GM18499 (cell line): Measurements from ENCODE around the gene WFDC1.

Experiments used
- ATAC-seq: cut with Tn5 transposase; IDR thresholded peaks from one replicate; pipeline ENCODE4 v1.9.1; 2021; ENCODE audit warnings: moderate number of reproducible peaks; ENCODE audit not compliant: insufficient read depth, unreplicated experiment

Gene WFDC1

DNA sequence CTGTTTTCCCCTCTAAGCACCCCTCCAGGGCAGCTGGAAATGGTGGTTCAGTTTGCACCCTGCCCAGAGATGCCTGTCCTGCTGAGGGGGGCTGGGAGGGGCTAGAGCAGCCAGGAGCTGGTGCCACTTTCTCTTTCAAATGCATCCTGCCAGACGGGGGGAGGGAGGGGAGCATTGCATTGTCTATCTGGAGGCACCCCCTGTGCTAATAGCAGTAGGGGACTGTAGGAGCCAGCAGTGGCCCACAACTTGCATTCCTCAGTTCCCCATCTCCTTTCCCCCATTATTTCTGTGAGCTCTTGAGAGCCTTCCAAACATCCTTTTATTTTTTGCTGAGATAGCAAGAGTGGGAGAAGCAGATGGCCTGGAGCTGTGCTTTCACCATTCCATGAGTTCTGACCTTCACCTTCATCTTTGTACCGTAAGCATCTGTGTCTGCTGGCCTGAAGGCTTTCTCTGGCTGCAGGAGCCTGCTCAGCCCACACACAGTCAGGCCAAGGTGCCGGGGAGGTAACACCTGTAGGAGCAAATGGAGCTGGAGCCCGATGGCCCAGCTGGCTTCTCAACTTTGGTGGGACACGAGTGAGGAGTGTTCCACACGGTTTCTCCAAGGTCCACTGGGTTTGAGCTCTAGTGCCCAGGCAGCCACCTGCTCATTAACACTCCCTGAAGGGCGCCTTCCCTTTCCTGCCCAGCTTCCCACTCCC is 5.2 kb downstream of the WFDC1 start:
- ATAC-seq = no peak

DNA sequence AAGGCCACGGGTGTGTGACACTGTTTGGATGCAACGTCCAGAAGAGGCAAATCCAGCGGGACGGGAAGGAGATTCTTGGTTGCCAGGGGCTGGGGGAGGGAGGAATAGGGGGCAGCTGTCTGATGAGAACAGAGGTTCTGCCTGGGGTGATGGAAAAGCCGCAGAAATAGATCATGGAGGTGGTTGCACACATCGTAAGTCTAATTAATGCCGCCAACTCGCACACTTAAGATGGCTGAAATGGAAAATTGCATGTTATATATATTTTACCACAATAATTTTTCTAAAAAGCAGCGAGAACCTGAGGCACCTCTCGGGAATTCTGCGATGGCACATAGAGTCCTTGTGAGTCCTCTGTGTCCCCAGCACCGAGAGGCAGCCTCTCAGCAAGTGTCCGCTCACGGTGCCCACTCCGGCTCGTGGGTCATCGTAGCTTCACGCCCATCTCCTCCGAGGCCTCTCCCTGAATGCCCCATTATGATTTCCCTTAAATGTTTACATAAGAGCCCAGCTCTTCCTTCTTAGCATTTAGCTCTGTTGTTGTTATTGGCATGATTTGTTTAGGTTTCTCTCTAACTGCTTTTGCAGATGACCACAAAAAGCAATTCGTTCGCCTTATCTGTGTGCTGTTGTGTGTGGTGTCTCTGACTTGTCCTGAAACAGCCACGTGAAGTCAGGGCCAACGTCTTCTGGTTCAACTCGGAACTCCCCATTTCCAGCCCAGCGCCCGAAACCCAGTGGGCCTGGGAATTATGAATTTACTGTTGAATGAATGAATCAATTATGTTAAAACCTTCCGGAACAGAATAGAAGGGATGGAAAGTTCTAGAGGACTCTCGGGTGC is 7.7 kb downstream of the WFDC1 start:
- no peak for ATAC-seq

DNA sequence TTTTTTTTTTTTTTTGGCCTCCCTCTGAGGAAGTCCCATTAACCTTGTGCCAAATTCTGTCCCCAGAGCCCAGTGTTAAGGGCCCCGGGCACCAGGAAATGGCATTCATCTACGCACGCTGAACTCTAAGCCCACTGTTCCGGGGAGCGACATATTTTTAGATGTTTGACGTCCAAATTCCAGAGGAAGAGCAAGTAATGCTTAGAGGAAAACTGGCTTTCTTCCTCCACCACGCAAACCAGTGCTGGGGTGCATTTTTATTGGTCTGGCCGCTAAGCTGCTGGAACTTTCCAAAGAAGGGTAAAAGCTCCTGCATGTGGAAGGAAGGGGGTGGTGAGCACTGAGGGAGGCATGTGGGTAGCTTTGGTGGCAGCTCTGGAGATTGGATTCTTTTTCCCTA is 8.3 kb downstream of the WFDC1 start:
- ATAC-seq = no peak

DNA sequence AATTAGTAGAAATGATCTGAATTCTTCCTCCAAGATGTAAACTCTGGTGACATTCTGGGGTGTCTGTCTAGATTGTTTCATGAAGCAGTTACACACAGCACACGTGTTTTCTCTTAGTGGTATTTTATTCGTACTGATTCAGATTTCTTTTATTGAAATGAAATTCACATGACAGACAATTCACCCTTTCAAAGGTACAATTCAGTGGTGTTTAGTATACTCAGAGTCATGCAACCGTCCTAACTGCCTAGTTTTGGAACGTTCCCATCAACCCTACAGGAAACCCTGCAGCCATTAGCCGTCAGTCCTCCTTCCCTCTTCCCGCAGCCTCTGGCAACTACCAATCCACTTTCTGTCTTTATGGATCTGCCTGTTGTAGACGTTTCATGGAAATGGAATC is 8.8 kb downstream of the WFDC1 start:
- no peak for ATAC-seq

DNA sequence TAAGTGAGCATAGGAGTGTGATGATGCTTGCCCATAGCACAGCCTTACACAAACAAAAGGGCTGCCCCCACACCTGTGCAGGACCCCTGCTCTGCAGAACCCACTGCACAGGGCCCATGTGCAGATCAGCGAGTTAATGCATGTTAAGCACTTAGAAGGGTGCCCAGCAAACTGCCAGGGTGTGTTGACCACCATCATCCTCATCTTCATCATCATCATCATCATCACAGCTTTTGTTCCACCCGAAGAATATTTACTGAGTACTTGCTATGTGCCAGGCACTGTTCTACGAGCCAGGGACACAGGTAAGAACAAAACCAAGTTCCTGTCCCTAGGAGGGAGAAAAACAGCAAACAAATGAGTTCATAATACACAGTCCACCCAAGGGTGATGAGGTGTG is 11.9 kb downstream of the WFDC1 start:
- no peak for ATAC-seq

DNA sequence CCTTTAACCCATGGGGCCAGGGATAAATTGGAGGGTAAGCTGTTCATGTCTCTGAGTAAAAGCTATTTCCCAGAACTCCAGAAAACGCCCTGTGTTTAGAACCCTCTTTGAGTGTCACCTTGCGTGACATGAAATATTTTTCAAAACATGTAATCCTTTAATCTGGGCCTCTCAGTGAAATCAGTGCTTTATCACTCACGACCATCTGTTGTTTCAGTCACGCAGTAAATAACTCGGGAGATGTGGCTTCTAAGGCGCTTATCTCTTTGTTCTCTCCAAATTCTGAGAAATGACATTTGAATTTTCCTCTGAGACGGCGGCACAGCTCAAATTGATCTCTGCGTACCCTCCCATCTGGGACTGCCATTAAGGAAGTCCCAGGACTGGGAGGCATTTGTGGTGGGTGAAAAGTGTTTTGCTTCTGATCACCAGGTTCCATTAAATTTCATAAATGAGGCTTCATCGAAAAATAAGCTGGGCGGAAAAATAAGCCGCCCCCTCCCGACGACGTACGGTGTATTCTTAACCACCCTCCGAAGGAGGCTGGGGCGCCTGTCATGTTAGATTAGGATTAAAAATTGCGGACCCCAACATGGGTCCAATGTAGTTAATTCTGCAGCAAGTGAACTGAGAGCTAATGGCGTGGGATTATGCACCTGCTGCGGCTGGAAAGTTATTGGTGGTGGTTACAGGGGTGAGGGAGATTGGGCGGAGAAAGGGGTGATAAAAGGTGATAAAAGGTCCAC is 12.7 kb downstream of the WFDC1 start:
- ATAC-seq = no peak

DNA sequence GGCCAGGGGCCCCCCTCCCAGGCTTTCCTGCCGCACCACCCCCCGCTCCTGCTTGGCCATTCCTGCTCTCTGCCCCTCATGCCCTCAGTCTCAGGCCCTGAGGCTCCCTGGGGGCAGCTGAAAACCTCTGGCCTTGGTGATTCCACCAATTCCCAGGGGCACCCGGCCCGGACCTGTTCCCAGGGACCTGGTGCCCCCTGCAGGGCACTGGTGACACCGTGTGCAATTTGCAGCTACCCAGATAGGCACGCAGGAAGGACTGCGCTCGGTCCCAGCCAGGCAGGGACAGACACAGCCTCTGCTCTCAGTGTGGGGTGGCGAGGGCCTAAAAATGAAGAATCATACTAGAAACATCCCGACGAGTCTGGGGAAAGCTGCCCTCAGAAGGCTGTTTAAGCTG is 13.4 kb downstream of the WFDC1 start:
- ATAC-seq = no peak

DNA sequence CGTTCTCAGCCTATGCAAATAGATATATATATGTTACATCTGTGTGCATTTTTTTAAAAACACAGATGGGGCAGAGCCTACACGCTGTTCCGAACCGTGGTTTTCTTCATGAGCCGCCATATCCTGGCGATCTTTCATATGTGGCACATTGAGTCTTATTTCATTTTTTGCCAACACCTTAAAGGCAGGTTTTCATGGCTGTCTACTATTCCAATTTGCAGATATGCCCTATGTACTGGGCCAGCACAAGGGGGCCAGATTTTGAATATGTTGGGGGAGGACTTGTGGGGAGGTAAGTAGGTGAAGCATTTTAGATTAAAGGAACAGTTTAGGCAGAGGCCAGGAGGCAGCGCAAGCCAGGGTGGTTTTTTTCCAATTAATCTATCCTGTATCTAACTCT is 16.0 kb downstream of the WFDC1 start:
- no peak for ATAC-seq

DNA sequence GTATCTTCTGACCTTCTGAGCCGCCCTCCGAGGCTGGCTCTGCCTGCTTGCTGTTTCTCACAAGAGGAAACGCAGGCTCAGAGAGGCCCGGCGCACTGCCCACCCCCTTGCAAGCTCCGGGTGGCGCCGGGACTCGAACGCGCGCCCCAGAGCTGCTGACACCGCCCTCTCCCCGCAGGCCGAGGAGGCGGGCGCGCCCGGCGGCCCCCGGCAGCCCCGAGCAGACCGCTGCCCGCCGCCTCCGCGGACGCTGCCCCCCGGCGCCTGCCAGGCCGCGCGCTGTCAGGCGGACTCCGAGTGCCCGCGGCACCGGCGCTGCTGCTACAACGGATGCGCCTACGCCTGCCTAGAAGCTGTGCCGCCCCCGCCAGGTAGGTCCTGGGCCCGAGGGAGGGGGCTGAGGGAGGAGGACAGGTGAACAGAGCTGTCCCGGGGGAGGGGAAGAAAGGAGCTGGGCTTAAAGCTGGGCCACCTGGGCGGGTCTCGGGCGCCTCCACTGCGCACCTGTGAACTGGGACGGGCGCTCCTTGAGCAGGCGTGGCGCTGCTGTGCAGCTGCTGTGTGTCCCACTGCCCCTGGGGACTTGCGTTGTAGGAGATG is 18.2 kb downstream of the WFDC1 start:
- ATAC-seq = no peak

DNA sequence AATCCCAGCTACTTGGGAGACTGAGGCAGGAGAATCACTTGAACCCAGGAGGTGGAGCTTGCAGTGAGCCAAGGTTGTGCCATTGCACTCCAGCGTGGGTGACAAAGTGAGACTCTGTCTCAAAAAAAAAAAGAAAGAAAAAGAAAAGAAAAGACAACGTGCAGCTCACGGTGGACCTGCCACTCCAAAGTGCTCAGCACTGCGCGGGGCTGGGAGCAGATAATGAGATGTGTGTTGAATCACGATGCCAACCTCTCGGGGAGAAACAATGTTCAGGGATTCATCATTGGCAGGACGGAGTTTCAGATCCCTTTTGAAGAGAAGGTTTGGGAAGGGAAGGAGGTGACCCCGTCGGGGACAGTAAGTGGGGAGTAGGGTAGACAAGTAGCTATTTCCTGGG is 19.2 kb downstream of the WFDC1 start:
- no peak for ATAC-seq

DNA sequence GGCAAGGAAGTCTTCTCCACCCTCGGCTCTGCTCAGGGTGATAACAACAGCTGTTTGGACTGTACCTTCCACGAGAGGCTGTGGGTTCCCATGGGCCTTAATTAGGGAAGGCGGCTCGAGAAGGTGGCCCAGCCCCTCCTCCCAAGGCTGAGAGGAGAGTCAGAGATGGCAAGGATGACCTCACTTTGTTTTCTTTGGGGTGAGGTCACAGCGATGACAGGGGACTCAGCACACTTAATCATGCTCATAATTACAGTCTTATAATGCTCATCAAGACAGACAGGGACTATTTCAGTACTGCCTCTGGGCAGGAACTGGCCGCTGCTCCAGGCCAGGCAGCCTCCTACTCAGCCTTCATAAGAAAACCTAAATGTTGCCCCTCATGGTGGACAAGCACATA is 19.7 kb downstream of the WFDC1 start:
- ATAC-seq = no peak

DNA sequence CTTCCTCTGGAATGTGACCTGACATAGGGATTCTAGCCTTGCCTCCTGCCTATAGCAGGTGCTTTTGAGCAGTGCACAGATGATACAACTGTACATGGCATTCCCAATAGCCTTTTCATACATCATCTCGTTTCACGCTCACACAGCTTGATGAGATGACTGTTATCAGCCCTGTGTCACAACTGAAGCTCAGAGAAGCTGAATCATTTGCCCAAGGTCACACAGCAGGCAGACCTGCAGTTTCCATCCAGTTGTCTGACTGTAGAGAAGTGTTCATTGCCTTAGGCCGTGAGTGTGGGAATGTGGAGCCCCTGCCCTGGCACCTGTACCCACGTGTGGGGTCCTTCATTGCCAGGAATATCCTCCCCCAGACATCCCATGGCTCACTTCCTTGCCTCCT is 20.1 kb downstream of the WFDC1 start:
- ATAC-seq = no peak

DNA sequence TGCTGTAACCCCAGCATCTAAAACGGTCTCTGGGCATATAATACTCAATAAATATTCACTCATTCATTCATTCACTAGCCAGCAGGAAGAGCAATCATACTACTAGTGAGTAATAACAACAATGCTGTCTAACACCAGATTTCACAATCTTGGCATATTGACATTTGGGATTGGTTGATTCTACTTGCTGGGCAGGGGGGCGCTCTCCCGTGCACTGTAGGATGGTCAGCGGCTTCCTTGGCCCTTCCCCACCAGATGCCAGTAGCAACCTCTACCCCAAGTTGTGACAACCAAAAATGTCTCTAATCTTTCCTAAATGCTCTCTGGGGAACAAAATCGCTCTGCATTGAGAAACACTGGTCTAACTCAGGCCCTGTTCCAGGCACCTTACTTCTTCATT is 20.7 kb downstream of the WFDC1 start:
- ATAC-seq = no peak

DNA sequence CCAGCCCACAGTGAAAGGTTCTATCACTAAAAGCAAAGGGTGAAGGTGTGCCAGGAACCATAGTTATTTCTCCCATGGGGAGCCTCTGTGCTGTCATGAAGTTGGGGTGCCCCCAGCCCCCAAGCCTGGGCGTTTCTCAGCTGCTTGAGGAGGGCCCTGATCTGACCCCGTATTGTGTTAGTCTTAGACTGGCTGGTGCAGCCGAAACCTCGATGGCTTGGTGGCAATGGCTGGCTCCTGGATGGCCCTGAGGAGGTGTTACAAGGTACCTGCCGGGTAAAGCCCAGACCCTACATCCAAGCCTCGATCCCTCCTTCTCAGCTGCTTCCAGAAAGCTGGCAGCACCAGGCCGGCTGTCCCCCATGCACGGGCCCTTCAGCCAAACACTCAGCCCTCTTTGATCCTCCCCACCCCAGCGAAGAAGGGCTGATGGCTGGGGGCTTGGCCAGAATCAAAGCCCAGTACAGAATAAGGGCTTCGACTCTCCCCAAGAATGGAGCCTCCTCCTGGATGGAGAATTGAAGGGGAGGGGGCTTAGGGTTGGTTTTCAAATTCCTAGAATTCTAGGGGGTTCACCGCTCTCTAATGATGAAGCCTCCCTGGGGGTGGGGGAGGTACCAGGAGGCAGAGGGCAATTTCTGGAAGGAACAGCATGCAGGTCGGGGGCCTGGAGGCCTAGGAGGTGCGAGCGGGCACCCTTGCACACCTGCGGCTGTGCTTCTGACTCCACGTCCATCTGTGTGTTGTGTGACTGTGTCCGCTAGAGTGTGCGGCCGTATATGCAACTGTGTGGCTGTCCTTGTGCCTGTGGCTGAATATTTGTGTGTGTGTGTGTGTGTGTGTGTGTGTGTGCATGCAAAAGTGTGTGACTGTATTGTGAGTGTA is 23.7 kb downstream of the WFDC1 start:
- no peak for ATAC-seq

DNA sequence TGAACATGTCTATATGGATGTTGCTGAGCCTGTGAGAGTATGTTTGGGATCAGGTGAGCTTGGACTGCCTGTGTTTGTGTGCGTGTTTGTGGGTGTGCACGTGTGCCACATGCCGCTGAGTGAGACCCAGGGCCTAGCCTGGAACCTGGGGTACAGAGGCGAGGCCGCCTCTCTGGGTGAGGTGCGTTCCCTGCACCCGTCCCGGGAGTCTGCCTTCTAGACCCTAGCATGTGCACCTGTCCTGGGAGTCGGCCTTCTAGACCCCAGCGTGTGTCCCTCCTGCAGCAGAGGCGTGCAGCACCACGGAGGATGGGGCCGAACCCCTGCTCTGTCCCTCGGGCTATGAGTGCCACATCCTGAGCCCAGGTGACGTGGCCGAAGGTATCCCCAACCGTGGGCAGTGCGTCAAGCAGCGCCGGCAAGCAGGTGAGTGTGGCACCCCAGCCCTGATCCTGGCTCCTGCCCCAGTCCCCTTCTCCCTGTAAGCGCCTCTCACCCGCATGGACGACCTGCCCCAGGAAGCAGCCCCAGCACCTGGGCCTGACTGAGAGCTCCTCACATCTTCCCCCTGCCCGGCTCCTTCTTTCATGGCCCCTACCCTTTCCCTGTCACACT is 24.6 kb downstream of the WFDC1 start:
- ATAC-seq = no peak

DNA sequence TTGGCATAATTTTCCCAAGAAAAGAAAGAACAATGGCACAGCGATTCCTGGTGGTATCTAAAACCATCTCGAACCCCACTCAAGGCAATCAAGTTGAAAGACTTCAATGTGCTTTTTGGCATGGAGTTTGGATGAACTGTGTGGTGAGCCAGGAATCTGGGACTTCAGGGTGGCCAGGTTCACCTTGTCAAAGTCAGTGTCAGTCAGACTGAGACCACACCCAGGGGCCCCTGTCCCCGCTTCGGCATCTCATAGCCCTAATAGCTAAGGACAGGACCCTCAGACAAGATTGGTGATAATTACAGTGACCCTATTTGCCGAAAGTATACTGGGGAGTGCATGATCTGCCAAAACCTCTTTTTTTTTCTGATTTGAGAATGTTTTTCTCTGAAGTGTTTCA is 25.8 kb downstream of the WFDC1 start:
- ATAC-seq = no peak

DNA sequence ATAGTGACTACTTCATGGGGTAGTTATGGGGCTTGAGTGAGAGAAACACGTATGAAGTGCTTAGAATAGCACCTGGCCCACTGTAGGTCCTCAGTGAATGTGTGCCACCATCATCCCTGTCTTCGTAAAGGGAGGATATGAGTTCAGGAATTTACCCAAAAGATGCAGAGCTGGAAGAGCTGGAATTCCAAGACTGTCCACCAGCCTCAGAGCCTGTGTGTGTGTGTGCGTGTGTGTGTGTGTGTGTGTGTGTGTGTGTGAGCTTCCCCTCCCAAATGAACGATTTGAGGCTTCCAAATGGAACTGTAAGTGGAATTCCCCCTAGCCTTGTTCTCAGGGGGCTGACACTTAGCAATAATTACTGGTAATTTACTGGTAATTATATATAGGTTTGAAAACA is 27.3 kb downstream of the WFDC1 start:
- no peak for ATAC-seq

DNA sequence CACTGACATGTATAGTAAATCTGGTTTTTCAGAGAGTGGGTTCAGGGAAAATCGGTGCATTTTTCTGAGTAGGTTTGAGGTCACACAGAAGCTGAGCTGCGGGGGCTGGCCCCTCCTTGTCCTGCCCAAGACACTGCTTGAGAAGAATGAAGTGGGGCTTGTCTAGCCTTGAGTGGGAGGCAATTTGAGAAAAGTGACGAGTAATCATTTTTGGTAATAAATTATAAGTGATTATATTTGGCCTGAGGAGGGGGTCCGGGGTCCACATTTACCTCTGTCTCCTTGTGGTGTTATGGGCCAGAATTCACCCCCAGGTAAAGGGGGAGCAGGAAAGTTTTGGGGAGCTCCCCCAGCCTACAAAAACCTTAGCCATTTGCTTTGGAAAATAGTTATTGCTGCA is 28.1 kb downstream of the WFDC1 start:
- ATAC-seq = no peak

DNA sequence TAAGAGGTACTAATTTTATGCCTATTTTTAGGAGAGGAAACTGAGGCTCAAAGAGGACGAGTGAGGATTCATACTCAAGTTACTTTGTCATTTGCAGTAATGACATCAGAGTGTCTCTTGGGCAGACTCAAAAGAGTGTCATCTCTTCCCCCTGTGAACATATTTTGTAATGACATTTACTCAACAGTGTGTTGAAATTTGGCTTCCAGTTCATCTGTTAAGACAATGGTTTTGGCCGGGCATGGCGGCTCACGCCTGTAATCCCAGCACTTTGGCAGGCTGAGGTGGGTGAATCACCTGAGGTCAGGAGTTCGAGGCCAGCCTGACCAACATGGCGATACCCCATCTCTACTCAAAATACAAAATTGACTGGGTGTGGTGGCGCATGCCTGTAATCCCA is 28.9 kb downstream of the WFDC1 start:
- no peak for ATAC-seq
